Endothelial cell of umbilical vein (primary cell): ENCODE measurements around the gene CNOT6. TPM values are rescaled to one million over a fixed set of nuclear protein-coding genes. Genes with fewer than 3 reads are reported as not detected.

ENCODE experiments used
- BruUV-seq: library from RNA; stranded (reverse); fragments of 400-500 nt; replicated peaks from 2 replicates; lab custom pipeline; 2021; lab: Mats Ljungman, UMichigan
- CTCF ChIA-PET: fragments of 300-600, 350-600 bp; sonication (Branson Sonifier 250); formaldehyde crosslinking; loops from one replicate; lab custom pipeline; 2021; ENCODE audit warnings: antibody characterized with exemption, inconsistent platforms; lab: Charles Lee
- POLR2A ChIA-PET: fragments of 300-600, 350-600 bp; sonication (Branson Sonifier 250); formaldehyde crosslinking; loops from one replicate; lab custom pipeline; 2021; ENCODE audit warnings: antibody characterized with exemption, inconsistent platforms; lab: Charles Lee
- DNase-seq: peaks from one replicate; pipeline ENCODE4 v3.0.0-alpha.2; 2011; ENCODE audit warnings: low read depth, low spot score
- FAIRE-seq: peaks from 2 replicates; lab custom pipeline; 2011; peaks lifted over from hg19 to GRCh38; lab: Jason Lieb, UNC
- H2AFZ ChIP-seq: 2 replicates; pipeline ENCODE4 v1.6.0; 2012; ENCODE audit warnings: low read depth, low read length, control low read depth, inconsistent platforms
- H3K27ac ChIP-seq: 2 replicates; pipeline ENCODE4 v1.5.1; 2011; ENCODE audit warnings: low read depth, mild to moderate bottlenecking, control low read depth, low read length, moderate library complexity; ENCODE audit not compliant: insufficient read depth
- H3K27me3 ChIP-seq, 2 experiments: 2 replicates each; pipeline versions ENCODE4 v1.6.0 to v1.6.1; 2011; ENCODE audit warnings: low read length in 2 of 2, mixed read lengths in 1 of 2; ENCODE audit not compliant: control insufficient read depth in 2 of 2, insufficient read depth in 2 of 2
- H3K36me3 ChIP-seq, 2 experiments: 2 replicates in 1 of 2; 3 replicates in 1 of 2; pipeline ENCODE4 v1.5.1; 2011; ENCODE audit warnings: low read length in 2 of 2, mild to moderate bottlenecking in 1 of 2, moderate library complexity in 1 of 2; ENCODE audit not compliant: control insufficient read depth in 2 of 2, insufficient read depth in 2 of 2; ENCODE audit errors: extremely low read depth in 1 of 2
- H3K4me1 ChIP-seq: 3 replicates; pipeline ENCODE4 v1.5.1; 2011; ENCODE audit warnings: mild to moderate bottlenecking, low read length; ENCODE audit not compliant: control insufficient read depth, insufficient read depth; ENCODE audit errors: extremely low read depth
- H3K4me2 ChIP-seq: 2 replicates; pipeline ENCODE4 v1.6.1; 2011; ENCODE audit warnings: low read length, control low read depth, mixed read lengths; ENCODE audit not compliant: insufficient read depth
- H3K4me3 ChIP-seq, 3 experiments: fragments of 200-600 bp in 1 of 3; sonication (generic), shearing (Covaris generic) in 1 of 3; replicated peaks in 1 of 3; 2 replicates each; pipeline ENCODE4 v1.5.1; 2011 to 2016; ENCODE audit warnings: control low read depth in 3 of 3, low read length in 3 of 3, mild to moderate bottlenecking in 2 of 3, inconsistent platforms in 1 of 3, low read depth in 1 of 3, moderate library complexity in 1 of 3; ENCODE audit not compliant: insufficient read depth in 1 of 3
- H3K79me2 ChIP-seq: 2 replicates; pipeline ENCODE4 v1.6.0; 2012; ENCODE audit warnings: low read length, inconsistent platforms; ENCODE audit not compliant: control insufficient read depth, insufficient read depth
- H3K9ac ChIP-seq: replicated peaks from 2 replicates; pipeline ENCODE3; 2011; ENCODE audit warnings: low read length, control low read depth; ENCODE audit not compliant: insufficient read depth; ENCODE audit errors: extremely low read depth
- H3K9me1 ChIP-seq: replicated peaks from 3 replicates; pipeline ENCODE4 v1.6.0; 2011; ENCODE audit warnings: mild to moderate bottlenecking, low read length; ENCODE audit not compliant: control insufficient read depth, insufficient read depth; ENCODE audit errors: extremely low read depth
- H3K9me3 ChIP-seq: replicated peaks from 2 replicates; pipeline ENCODE4 v1.5.1; 2012; ENCODE audit warnings: low read length, inconsistent platforms; ENCODE audit not compliant: control insufficient read depth, insufficient read depth
- H4K20me1 ChIP-seq: replicated peaks from 2 replicates; pipeline ENCODE3; 2011; ENCODE audit warnings: mild to moderate bottlenecking, low read length; ENCODE audit not compliant: control insufficient read depth, insufficient read depth; ENCODE audit errors: extremely low read depth
- CTCF ChIP-seq, 2 donors: IDR thresholded peaks; 1 replicate in 1 of 2; 2 replicates in 1 of 2; pipeline ENCODE4 v1.5.1; 2011; ENCODE audit warnings: low read length in 2 of 2, mild to moderate bottlenecking in 2 of 2, moderate library complexity in 2 of 2, control low read depth in 1 of 2, inconsistent platforms in 1 of 2, low read depth in 1 of 2; ENCODE audit not compliant: insufficient read depth in 1 of 2; ENCODE audit errors: extremely low read depth in 1 of 2
- EZH2 ChIP-seq: IDR thresholded peaks from 2 replicates; pipeline ENCODE4 v1.6.1; 2012; ENCODE audit warnings: borderline replicate concordance, low read depth, mild to moderate bottlenecking, moderate library complexity, low read length, inconsistent platforms; ENCODE audit not compliant: severe bottlenecking
- FOS ChIP-seq: IDR thresholded peaks from 2 replicates; pipeline ENCODE4 v1.6.1; 2011; ENCODE audit warnings: mild to moderate bottlenecking, low read length, moderate library complexity, borderline replicate concordance; ENCODE audit not compliant: insufficient read depth
- GATA2 ChIP-seq: IDR thresholded peaks from 2 replicates; pipeline ENCODE4 v1.7.0; 2011; ENCODE audit warnings: low read depth, mild to moderate bottlenecking, moderate library complexity, mixed read lengths, low read length; ENCODE audit not compliant: insufficient read length, insufficient read depth
- JUN ChIP-seq: IDR thresholded peaks from 2 replicates; pipeline ENCODE4 v1.6.1; 2011; ENCODE audit warnings: borderline replicate concordance, low read depth; ENCODE audit not compliant: insufficient read length, insufficient read depth
- MYC ChIP-seq: IDR thresholded peaks from one replicate; pipeline ENCODE4 v1.6.1; 2011; ENCODE audit warnings: mild to moderate bottlenecking, low read depth, low read length
- POLR2A ChIP-seq: IDR thresholded peaks from 2 replicates; pipeline ENCODE4 v1.6.1; 2012; ENCODE audit warnings: low read depth, mild to moderate bottlenecking, control low read depth, low read length
- POLR2AphosphoS5 ChIP-seq: IDR thresholded peaks from 2 replicates; pipeline ENCODE4 v1.6.1; 2012; ENCODE audit warnings: low read depth, mild to moderate bottlenecking, control low read depth, low read length, moderate library complexity; ENCODE audit not compliant: insufficient read depth
- dilution Hi-C: fragments of 300-500 bp; cut with MboI; formaldehyde crosslinking; loops from one replicate; pipeline ENCODE4 v1.15.0; 2019; ENCODE audit warnings: low sequenced_read_pairs; ENCODE audit not compliant: extremely low pct_ligation_motif_present
- intact Hi-C: fragments of 100-400 bp; cut with micrococcal nuclease; formaldehyde crosslinking; loops from one replicate; pipeline ENCODE4 v1.10.0; 2022
- polyA plus RNA-seq, 4 experiments: library from polyadenylated mRNA; depleted of rRNA in 3 of 4; stranded (reverse) in 3 of 4; unstranded in 1 of 4; fragments of >200 nt; gene quantifications; 2 replicates each; pipeline versions ENCODE4 v1.2.1 to v1.2.3, GENCODE V29; 2011 to 2012; ENCODE audit warnings: missing spikeins in 1 of 4
- total RNA-seq: library from RNA; stranded (reverse); gene quantifications from 2 replicates; pipeline ENCODE4 v1.2.3, GENCODE V29; 2021
- TF ChIP-seq, protein P1 (sequence below): IDR thresholded peaks from 2 replicates; pipeline ENCODE4 v1.6.1; 2011; ENCODE audit not compliant: insufficient read depth, insufficient read length

The CNOT6 gene
- total and polyA plus RNA-seq, 2 donors (not counting 3 experiments of a cell fraction or from before 2014, with no cell fraction given), result 9.2 to 33.8 TPM

- no TSS peak for BruUV-seq
- Histone ChIP-seq H3K4me1 (no peaks in the 10 kb centered on the region), H3K79me2 (peaks cover 77% of the 10 kb centered on the region), H3K27ac (no peak overlapping the region), H3K9me3 (no peaks in the 10 kb centered on the region), H3K36me3 (no peaks in the 10 kb centered on the region), H2AFZ (no peak overlapping the region), H3K9ac (no peak overlapping the region), H3K4me2 (no peak overlapping the region), H3K4me3 (no peak overlapping the region), H3K27me3 (no peaks in the 10 kb centered on the region), H4K20me1 (peaks cover 6% of the 10 kb centered on the region), H3K9me1 (no peaks in the 10 kb centered on the region)
- dilution Hi-C loops (no loop called here), intact Hi-C loops (no loop called here)
- TF ChIP-seq POLR2A (no peak), GATA2 (no peak), CTCF (IDR thresholded peaks at IDR 0.05; ENCODE audit: extremely low read depth in 1 of 2, insufficient read depth in 1 of 2, low read depth in 1 of 2, low read length in 2 of 2) (no peak), MYC (no peak), FOS (no peak), EZH2 (no peak), JUN (no peak), POLR2AphosphoS5 (no peak)
- TF ChIP-seq, protein P1, sequence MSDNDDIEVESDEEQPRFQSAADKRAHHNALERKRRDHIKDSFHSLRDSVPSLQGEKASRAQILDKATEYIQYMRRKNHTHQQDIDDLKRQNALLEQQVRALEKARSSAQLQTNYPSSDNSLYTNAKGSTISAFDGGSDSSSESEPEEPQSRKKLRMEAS, result no peak
- POLR2A ChIA-PET, result no interaction called here
- DNase-seq (no peak), FAIRE-seq (no peak)
- CTCF ChIA-PET, result no interaction called here
Measured at GRCh38 chr5:180526269-180526668, 32.1 kb downstream of the CNOT6 start.
